Adipocyte (in vitro differentiated cells): Measurements from ENCODE around the gene IFT172.

Experiments used
- DNase-seq: peaks from one replicate; pipeline ENCODE4 v3.0.0-alpha.2; 2015; ENCODE audit warnings: low read depth
- H3K27me3 ChIP-seq: replicated peaks from 2 replicates; pipeline ENCODE4 v1.7.0; 2013; ENCODE audit warnings: mild to moderate bottlenecking, low read length, moderate library complexity; ENCODE audit not compliant: control insufficient read depth, insufficient read depth
- H3K36me3 ChIP-seq: 2 replicates; pipeline ENCODE4 v1.7.0; 2013; ENCODE audit warnings: low read length, mild to moderate bottlenecking, moderate library complexity; ENCODE audit not compliant: control insufficient read depth, insufficient read depth, severe bottlenecking
- H3K4me1 ChIP-seq: 2 replicates; pipeline ENCODE4 v1.7.0; 2013; ENCODE audit warnings: mild to moderate bottlenecking, low read length, moderate library complexity; ENCODE audit not compliant: control insufficient read depth, insufficient read depth
- H3K4me3 ChIP-seq: 2 replicates; pipeline ENCODE4 v1.7.0; 2013; ENCODE audit warnings: mild to moderate bottlenecking, low read length, moderate library complexity
- H3K9ac ChIP-seq: 2 replicates; pipeline ENCODE4 v1.7.0; 2013; ENCODE audit warnings: mild to moderate bottlenecking, low read length, moderate library complexity
- H3K9me3 ChIP-seq: 2 replicates; pipeline ENCODE4 v1.7.0; 2013; ENCODE audit warnings: mild to moderate bottlenecking, low read length, moderate library complexity; ENCODE audit not compliant: control insufficient read depth

IFT172 gene

GRCh38 chr2:27493948-27494283 lies 4.4 kb upstream of the IFT172 start:
- H3K9ac ChIP-seq = peak overlapping the region; percentile 88
- H3K4me1 ChIP-seq = peaks cover 32% of the 10 kb centered on the region
- peak overlapping the region; percentile 77 for H3K4me3 ChIP-seq
- no peaks in the 10 kb centered on the region for H3K9me3 ChIP-seq
- DNase-seq = no peak
- H3K36me3 ChIP-seq = peaks cover 24% of the 10 kb centered on the region
- no peaks in the 10 kb centered on the region for H3K27me3 ChIP-seq

DNA sequence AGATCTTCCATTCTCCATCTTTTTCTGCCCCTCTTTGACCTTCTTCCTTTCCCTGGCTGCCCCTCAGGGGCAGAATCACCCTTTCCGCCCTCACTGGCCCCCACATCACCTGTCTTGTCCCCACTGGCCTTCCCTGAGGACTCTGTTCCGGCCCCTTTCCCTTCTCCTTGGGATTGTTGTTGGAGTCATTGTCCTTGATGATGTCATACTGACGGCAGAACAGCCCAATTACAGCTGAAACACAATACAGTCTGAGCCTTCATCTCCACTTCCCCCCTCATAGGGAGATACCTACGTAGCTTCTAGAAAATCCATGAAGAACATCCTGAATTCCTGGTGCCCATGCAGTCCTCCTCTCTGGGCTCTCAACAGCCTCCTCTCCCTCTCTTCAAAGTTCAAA lies 3.0 kb upstream of the IFT172 start:
- H3K4me1 ChIP-seq = peaks cover 36% of the 10 kb centered on the region
- no peak overlapping the region for H3K4me3 ChIP-seq
- no peaks in the 10 kb centered on the region for H3K27me3 ChIP-seq
- H3K9me3 ChIP-seq = no peaks in the 10 kb centered on the region
- H3K9ac ChIP-seq = no peak overlapping the region
- DNase-seq = no peak
- peaks cover 24% of the 10 kb centered on the region for H3K36me3 ChIP-seq

GRCh38 chr2:27489118-27489497 lies 435 bp downstream of the IFT172 start:
- peaks cover 18% of the 10 kb centered on the region for H3K4me1 ChIP-seq
- H3K9ac ChIP-seq = peak overlapping the region; percentile 84
- H3K27me3 ChIP-seq = no peaks in the 10 kb centered on the region
- peak; percentile 40 for DNase-seq
- no peaks in the 10 kb centered on the region for H3K9me3 ChIP-seq
- peak overlapping the region; percentile 86 for H3K4me3 ChIP-seq
- H3K36me3 ChIP-seq = peaks cover 35% of the 10 kb centered on the region

GRCh38 chr2:27485496-27485895 lies 4.0 kb downstream of the IFT172 start:
- peaks cover 8% of the 10 kb centered on the region for H3K4me1 ChIP-seq
- no peaks in the 10 kb centered on the region for H3K27me3 ChIP-seq

GRCh38 chr2:27471961-27472360 lies 17.6 kb downstream of the IFT172 start:
- no peaks in the 10 kb centered on the region for H3K4me1 ChIP-seq
- H3K9me3 ChIP-seq = no peaks in the 10 kb centered on the region
- H3K9ac ChIP-seq = no peak overlapping the region
- no peaks in the 10 kb centered on the region for H3K27me3 ChIP-seq
- H3K36me3 ChIP-seq = peaks cover 51% of the 10 kb centered on the region
- DNase-seq = no peak
- no peak overlapping the region for H3K4me3 ChIP-seq

More at GRCh38 chr2:27485496-27485895, 4.0 kb downstream of the IFT172 start:
- no peaks in the 10 kb centered on the region for H3K9me3 ChIP-seq
- no peak overlapping the region for H3K4me3 ChIP-seq
- no peak for DNase-seq
- H3K36me3 ChIP-seq = peaks cover 35% of the 10 kb centered on the region
- no peak overlapping the region for H3K9ac ChIP-seq

GRCh38 chr2:27464443-27464842 lies 25.1 kb downstream of the IFT172 start:
- peaks cover 27% of the 10 kb centered on the region for H3K36me3 ChIP-seq
- no peak overlapping the region for H3K9ac ChIP-seq

DNA sequence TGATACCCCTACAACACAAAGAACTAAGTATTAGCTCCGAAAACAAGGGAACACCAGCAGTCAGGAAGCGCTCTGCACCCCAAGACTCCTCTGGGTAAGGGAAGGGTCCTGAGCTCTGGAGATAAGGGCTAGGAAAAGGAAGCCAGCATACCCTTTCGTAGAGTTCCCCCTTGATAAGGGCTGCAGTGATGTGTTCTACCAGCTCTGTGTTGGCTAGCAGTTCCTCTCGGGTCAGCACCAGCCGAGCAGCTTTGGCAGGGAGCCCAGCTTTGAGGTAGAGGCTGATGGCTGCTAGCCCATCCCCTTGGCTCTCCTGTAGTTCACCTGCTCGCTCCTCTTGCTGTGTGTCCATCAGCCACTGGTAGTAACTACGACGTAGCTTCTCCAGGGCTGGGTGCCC lies 28.4 kb downstream of the IFT172 start:
- Histone ChIP-seq H3K4me3 (no peak overlapping the region), H3K4me1 (no peaks in the 10 kb centered on the region), H3K27me3 (no peaks in the 10 kb centered on the region), H3K9me3 (no peaks in the 10 kb centered on the region), H3K36me3 (peaks cover 55% of the 10 kb centered on the region), H3K9ac (no peak overlapping the region)
- no peak for DNase-seq

More at GRCh38 chr2:27464443-27464842, 25.1 kb downstream of the IFT172 start:
- Histone ChIP-seq H3K4me1 (no peaks in the 10 kb centered on the region), H3K27me3 (no peaks in the 10 kb centered on the region), H3K9me3 (no peaks in the 10 kb centered on the region), H3K4me3 (no peak overlapping the region)
- no peak for DNase-seq

DNA sequence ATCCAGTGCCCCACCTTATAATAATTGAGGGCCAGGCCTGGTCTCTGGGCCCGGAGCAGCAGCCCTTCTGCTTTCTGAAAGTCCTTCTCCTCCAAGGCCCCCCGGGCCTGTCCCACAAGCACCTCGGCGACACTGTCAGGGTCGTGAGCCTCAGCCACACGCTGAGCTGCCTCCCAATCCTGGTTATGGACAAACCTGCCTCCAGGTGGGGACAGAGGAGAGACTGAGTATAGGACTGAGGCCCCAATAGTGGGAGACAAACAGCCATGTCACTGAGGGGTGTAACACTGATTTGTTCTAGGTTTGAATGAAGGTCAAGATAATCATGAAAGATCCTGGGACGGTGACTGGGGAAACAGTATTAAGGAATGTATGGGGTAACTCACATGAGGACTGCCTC lies 35.6 kb downstream of the IFT172 start:
- H3K9me3 ChIP-seq = no peaks in the 10 kb centered on the region
- peaks cover 72% of the 10 kb centered on the region for H3K36me3 ChIP-seq
- DNase-seq = no peak
- no peak overlapping the region for H3K9ac ChIP-seq
- H3K27me3 ChIP-seq = no peaks in the 10 kb centered on the region
- no peaks in the 10 kb centered on the region for H3K4me1 ChIP-seq
- no peak overlapping the region for H3K4me3 ChIP-seq

GRCh38 chr2:27451095-27451494 lies 38.4 kb downstream of the IFT172 start:
- H3K4me3 ChIP-seq = no peak overlapping the region
- H3K27me3 ChIP-seq = no peaks in the 10 kb centered on the region
- H3K4me1 ChIP-seq = no peaks in the 10 kb centered on the region
- H3K9ac ChIP-seq = no peak overlapping the region
- peaks cover 65% of the 10 kb centered on the region for H3K36me3 ChIP-seq
- DNase-seq = no peak
- no peaks in the 10 kb centered on the region for H3K9me3 ChIP-seq

GRCh38 chr2:27448381-27448780 lies 41.2 kb downstream of the IFT172 start:
- H3K36me3 ChIP-seq = peaks cover 60% of the 10 kb centered on the region
- no peaks in the 10 kb centered on the region for H3K27me3 ChIP-seq
- H3K4me1 ChIP-seq = no peaks in the 10 kb centered on the region
- no peak overlapping the region for H3K4me3 ChIP-seq
- H3K9ac ChIP-seq = no peak overlapping the region
- H3K9me3 ChIP-seq = no peaks in the 10 kb centered on the region
- no peak for DNase-seq

DNA sequence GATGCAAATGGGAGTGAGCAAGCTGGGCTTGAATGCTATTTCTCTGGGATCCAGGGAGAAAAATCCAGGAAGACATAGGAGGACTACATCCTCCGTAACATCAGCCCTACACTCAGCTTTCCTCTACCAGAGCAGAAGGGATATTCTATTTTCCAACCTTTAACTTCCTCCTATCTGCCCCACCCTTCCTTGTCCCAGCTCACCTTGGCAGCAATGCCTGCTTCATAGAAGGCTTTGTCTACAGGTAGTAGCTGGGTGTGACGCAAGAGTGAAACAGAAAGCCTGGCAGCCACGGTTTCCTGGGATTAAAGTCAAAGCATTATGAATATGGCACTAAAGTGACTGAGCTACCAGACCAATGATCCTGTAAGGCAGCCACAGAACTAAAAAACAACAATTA lies 43.5 kb downstream of the IFT172 start:
- no peaks in the 10 kb centered on the region for H3K9me3 ChIP-seq
- H3K27me3 ChIP-seq = no peaks in the 10 kb centered on the region
- no peaks in the 10 kb centered on the region for H3K4me1 ChIP-seq
- no peak overlapping the region for H3K9ac ChIP-seq
- peaks cover 54% of the 10 kb centered on the region for H3K36me3 ChIP-seq
- DNase-seq = no peak
- H3K4me3 ChIP-seq = no peak overlapping the region

DNA sequence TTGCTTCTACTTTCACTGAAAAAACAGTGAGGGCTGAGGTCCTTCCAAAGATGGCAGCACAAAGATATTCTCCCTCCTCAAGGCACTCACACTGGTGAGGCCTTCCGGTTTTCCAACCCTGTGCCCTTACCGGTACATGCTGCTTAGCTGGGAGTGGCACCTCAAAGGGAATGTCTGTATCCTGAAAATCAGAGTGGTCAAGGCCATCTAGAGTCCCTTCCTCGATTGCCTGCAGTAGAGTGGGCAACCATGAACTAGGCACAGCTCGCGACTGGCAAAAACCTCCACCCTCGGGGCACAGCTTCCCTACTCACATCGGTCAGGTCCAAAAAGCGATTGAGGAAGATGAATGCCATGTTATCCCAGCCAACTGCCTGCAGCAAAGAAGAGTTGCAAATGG lies 43.9 kb downstream of the IFT172 start:
- no peaks in the 10 kb centered on the region for H3K9me3 ChIP-seq
- peaks cover 59% of the 10 kb centered on the region for H3K36me3 ChIP-seq
- H3K4me3 ChIP-seq = no peak overlapping the region
- no peaks in the 10 kb centered on the region for H3K4me1 ChIP-seq
- no peak overlapping the region for H3K9ac ChIP-seq
- DNase-seq = no peak
- no peaks in the 10 kb centered on the region for H3K27me3 ChIP-seq
